Frontal cortex (tissue), 4 donors: ENCODE results near the gene TRIM15. TPM values are rescaled to one million over a fixed set of nuclear protein-coding genes. Genes with fewer than 3 reads are reported as not detected.

Source experiments
- DNase-seq, 2 donors: peaks; one replicate each; pipeline ENCODE4 v3.0.0; 2012; ENCODE audit warnings: low spot score in 2 of 2
- FAIRE-seq: peaks from 2 replicates; lab custom pipeline; 2012; peaks lifted over from hg19 to GRCh38; lab: Jason Lieb, UNC
- total RNA-seq: library from RNA; depleted of rRNA; stranded (reverse); fragments of >200 nt; gene quantifications from one replicate; pipeline ENCODE4 v1.2.3, GENCODE V29; 2014
- donor health status: control.
- donor health status: control.
- donor health status: control.

Gene TRIM15
- total RNA-seq, 1 donor from 2014 or later, result not detected

GRCh38 chr6:30192076-30192475 is 28.7 kb downstream of the TRIM15 start:
- no peak for DNase-seq
- FAIRE-seq, result no peak

DNA sequence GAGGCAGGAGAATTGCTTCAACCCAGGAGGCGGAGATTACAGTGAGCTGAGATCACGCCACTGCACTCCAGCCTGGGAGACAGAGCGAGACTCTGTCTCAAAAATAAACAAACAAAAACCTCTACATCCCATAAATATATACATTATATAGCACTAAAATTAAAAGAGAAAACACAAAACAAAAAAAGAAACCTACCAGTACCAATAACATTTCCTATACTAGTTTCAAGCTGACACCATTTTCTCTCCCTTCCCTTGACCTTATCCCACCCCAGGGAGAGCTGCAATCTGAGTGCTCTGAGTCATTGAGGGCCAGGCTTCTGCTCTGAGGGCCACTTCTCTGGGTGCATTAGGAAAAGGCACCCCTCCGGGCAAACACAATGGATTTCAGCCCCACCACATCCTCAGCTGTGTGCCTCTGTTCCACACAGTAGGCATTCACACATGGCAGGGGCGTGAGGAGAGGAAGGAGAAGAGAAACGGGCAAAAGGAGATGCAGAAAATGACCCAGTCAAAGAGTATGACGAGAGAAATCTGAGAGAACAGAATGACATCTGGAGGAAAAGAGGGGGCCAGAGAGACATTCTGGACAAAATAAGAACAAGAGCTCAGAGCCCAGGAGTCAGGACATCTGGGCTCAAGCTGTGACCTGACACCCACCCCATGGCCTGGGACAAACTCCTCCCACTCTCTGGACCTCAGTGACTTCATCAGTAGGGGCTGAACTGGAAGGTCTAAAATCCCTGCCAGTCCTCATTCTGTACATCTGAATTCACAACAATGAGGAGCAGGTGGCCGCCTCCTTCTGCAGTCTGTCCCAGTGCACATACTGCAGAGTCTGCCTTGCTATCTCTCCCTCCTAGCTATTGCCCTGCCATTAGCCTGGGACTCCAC is 31.7 kb downstream of the TRIM15 start:
- DNase-seq, result no peak
- FAIRE-seq, result no peak

- DNase-seq (no peak), FAIRE-seq (no peak)
These were observed 32.6 kb downstream of the TRIM15 start for GRCh38 chr6:30195951-30196350.

- DNase-seq (no peak), FAIRE-seq (no peak)
These were observed 33.0 kb downstream of the TRIM15 start for GRCh38 chr6:30196376-30196775.

DNA sequence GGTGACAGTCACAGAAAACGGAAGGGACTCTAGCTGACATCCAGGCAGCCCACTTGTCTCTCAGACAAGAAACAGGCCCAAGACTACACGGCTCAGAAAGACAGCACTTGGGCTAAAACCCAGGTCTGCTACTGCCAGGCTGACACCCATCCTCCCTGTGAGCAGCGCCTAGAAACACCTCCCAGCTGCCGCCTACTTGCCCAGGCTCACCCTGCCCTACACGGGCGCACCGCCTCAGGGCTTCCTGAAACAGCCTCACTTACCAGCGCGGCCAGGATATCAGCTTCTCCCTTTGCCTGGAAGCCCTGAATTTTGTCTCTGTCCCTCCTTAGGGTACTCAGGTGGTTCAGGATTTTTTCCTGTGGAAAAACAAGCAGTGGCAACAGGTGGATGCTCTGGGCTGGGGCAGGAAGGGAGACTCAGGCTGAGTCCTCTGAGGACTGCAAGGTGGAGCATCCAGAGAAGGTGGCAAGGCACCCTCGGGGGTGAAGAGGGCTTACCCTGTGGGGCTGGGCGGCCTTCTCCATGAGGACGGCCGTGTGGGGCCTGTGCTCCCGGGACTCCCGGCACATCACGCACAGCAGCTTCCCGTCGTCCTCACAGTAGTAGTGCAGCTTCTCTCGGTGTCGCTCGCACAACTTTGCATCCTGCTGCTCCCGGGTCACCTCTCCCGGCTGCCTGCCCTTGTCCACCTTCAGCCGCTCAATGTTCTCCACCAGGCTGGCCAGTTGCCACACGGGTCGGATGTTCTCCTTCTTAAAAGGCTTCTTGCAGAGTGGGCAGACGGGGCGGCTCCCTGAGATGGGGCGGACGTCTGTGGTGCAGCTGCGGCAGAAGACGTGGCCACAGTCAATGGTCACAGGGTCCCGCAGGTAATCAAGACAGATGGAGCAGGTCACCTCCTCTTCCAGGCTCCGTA is 35.1 kb downstream of the TRIM15 start:
- FAIRE-seq, result no peak
- DNase-seq, result no peak

DNA sequence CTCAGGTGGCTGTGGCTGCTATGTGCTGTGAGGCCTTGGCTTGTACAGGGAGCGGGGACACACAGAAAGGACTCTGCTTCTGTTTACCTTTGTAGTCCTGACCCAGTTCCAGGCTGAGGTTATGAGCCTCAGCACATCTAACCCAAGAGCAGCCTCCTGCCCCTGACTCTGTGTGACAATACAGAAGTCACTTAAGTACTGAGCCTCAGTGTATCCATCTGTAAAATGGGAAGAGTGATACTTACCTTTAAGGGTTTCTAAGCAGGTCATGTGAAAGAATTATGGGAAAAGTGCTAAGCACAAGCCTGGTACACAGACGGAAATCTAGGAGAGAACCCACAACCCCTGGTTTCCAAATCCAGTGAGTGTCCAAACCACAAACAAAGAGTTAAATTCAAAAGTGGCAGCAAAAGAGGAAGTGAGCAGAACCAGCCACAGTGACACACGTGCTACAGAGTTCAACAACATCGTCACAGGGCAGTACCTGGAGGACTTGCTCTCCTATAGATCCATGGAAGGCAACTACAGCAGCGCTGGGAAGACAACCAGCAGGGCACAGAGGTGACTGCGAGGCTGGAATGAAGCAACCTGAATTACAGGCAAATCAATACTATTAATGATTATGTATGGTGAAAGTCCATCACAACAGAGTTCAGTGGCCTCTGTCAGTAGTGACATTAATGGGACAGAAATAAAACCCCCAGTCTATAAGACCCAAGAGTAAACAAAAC is 37.4 kb downstream of the TRIM15 start:
- FAIRE-seq (no peak), DNase-seq (no peak)

GRCh38 chr6:30202366-30202765 is 39.0 kb downstream of the TRIM15 start:
- FAIRE-seq, result no peak
- DNase-seq, result no peak

DNA sequence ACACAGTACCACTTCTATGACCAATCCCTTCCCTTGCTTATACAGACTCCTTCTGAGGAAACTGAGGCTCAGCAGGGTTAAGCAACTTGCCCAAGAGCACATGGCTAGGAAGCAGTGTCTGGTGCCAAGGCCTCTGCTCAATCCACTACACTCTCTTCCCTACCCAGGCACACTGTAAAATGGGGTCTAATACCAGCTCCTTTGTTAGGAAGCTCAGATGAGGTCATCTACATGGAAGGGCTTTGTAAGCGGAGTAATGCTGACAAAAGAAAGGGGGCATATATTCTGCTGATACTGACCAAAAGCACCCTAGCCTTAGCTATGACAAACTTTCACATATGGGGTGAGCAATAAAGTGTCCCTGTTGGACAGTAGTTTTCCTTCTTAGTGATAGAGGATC is 40.8 kb downstream of the TRIM15 start:
- no peak for FAIRE-seq
- DNase-seq, result no peak

GRCh38 chr6:30206152-30206551 is 42.8 kb downstream of the TRIM15 start:
- FAIRE-seq (no peak), DNase-seq (no peak)

- FAIRE-seq (no peak), DNase-seq (no peak)
These were observed 43.7 kb downstream of the TRIM15 start for GRCh38 chr6:30206799-30207618.

GRCh38 chr6:30207619-30208295 is 44.4 kb downstream of the TRIM15 start:
- DNase-seq (no peak), FAIRE-seq (no peak)

GRCh38 chr6:30211306-30211705 is 48.0 kb downstream of the TRIM15 start:
- no peak for DNase-seq
- no peak for FAIRE-seq

DNA sequence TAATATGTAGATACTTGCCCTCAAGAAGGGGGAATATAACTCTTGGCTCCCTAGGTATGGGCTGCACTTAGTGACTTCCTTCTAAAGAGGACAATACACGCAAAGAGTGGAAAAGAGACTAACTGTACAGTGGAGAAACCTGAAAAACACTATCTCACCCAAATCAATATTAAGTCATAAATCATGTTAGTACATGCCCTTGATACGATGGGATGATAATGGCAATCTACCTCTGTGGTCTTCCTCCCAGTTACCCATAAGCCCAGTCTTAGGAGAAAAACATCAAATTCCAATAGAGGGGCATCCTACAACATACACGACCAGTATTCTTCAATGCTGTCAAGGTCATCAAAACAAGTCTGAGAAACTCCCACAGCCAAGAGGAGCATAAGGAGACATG is 48.6 kb downstream of the TRIM15 start:
- no peak for FAIRE-seq
- no peak for DNase-seq

DNA sequence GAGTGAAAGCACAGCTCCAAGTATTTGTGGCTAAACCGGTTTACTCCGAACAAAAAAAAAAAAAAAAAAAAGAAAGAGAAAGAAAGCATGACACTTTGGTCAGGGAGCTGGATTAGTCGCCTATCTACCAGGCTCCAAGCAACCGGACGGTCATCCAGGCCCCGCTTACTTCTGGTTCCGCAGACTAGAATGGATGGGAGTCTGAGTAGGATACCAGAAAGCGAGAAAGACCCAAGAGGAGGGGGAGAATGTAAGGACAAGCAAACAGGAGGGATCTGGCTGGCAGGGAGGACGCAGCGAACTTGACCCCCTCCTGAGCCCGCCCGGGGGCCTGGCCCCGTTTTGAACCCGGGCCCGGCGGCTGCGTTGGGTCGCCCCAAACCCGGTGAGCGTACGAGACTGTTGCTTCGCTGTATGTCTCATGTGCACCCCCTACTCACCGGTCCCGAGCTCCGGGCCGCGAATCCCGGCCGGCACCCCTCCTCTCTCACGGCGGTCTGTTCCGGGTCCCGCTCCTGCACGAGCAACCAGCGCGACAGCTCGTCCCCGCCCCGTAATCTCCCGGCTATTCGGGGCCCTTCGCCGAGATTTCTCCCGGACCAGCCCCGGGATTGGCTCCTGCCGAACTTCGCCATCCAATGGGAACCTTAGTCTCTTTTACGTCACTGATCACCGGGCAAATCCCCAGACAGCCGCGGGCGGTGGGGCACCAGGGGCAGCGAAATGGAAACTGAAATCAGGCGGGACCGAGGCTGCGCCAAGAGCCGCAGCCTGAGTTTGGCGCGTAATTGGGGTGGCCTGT is 49.7 kb downstream of the TRIM15 start, which contains the start of gene TRIM26:
TSS of gene TRIM26 (minus strand) at position 542 of the 802 bp plus-strand sequence. CDS start 14,303 bp downstream, outside the sequence.
- DNase-seq (peak; percentile 95 to 97), FAIRE-seq (peak; percentile 88)

GRCh38 chr6:30213667-30213956 is 50.3 kb downstream of the TRIM15 start:
- no peak for DNase-seq
- no peak for FAIRE-seq

DNA sequence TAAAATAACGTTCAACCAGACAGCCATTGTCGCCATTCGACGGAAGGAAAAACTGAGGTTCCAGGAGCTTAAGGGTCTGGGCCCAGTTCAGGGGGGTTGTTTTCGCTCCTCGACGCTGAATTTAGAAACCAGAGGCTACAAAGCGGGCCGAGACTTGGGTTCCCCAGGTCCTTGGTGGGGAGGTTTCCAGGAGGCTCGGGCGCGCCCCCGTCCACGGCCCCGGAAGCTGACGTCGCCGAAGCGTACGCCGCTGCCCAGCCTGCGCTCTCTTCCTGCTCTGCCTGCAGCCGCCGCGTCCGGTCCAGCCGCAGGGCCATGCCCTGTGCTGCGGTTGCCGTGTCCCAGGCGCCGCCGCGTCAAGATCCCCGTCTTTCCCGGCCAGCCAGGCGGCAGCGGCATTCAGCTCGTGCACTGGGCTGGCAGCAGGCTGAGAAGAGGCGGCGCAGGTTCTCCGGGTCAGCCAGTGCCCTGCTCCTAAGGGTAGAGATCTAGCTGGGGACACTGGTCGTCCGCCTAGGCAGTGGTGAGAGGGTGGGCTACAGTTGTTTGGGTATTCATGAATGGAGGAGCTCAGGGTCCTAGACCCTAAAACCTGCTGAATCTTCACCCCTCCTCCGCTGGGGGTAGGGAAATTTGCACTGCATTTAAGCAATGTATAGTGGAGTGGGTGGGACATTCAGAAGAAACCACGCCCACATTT is 50.8 kb downstream of the TRIM15 start:
- DNase-seq, result peak; percentile 75 to 76
- FAIRE-seq, result no peak

- no peak for DNase-seq
- no peak for FAIRE-seq
These were observed 51.3 kb downstream of the TRIM15 start for GRCh38 chr6:30214657-30214982.

GRCh38 chr6:30216096-30216495 is 52.8 kb downstream of the TRIM15 start:
- no peak for FAIRE-seq
- no peak for DNase-seq
